MM.1S (cell line): ENCODE measurements around the gene HOXD4.

Experiments used
- DNase-seq: peaks from one replicate; pipeline ENCODE4 v3.0.0-alpha.2; 2015
- H2AFZ ChIP-seq: fragments of 300-600 bp; sonication (generic); 2 replicates; pipeline ENCODE4 v1.6.0; 2016; ENCODE audit warnings: antibody characterized with exemption, low read length
- H3F3A ChIP-seq: fragments of 300-600 bp; sonication (generic); 2 replicates; pipeline ENCODE4 v1.6.1; 2016; ENCODE audit warnings: mild to moderate bottlenecking, antibody characterized with exemption, low read length, moderate library complexity, mixed read lengths; ENCODE audit not compliant: insufficient read depth
- H3K27ac ChIP-seq: fragments of 300-600 bp; sonication (generic); 2 replicates; pipeline ENCODE4 v1.5.1; 2016; ENCODE audit warnings: mild to moderate bottlenecking, low read length
- H3K27me3 ChIP-seq: fragments of 300-600 bp; sonication (generic); replicated peaks from 2 replicates; pipeline ENCODE4 v1.6.0; 2016; ENCODE audit warnings: low read length; ENCODE audit not compliant: insufficient read depth
- H3K36me3 ChIP-seq: fragments of 300-600 bp; sonication (generic); replicated peaks from 2 replicates; pipeline ENCODE4 v1.6.1; 2016; ENCODE audit warnings: mild to moderate bottlenecking, low read length, mixed read lengths; ENCODE audit not compliant: insufficient read depth
- H3K4me1 ChIP-seq: fragments of 300-600 bp; sonication (generic); 2 replicates; pipeline ENCODE4 v1.6.1; 2016; ENCODE audit warnings: low read length, mixed read lengths
- H3K4me2 ChIP-seq: fragments of 300-600 bp; sonication (generic); 2 replicates; pipeline ENCODE4 v1.6.0; 2016; ENCODE audit warnings: low read depth, low read length
- H3K4me3 ChIP-seq: fragments of 300-600 bp; sonication (generic); 2 replicates; pipeline ENCODE4 v1.5.1; 2016; ENCODE audit warnings: low read length, mixed read lengths
- H3K79me2 ChIP-seq: fragments of 300-600 bp; sonication (generic); 2 replicates; pipeline ENCODE4 v1.6.1; 2016; ENCODE audit warnings: mixed run types, low read length, mixed read lengths
- H3K9ac ChIP-seq: fragments of 300-600 bp; sonication (generic); 2 replicates; pipeline ENCODE4 v1.6.1; 2016; ENCODE audit warnings: low read length, mixed read lengths
- H3K9me2 ChIP-seq: fragments of 300-600 bp; sonication (generic); replicated peaks from 2 replicates; pipeline ENCODE4 v1.6.1; 2016; ENCODE audit warnings: mild to moderate bottlenecking, low read length, mixed read lengths; ENCODE audit not compliant: insufficient read depth
- H3K9me3 ChIP-seq: fragments of 300-600 bp; sonication (generic); replicated peaks from 2 replicates; pipeline ENCODE4 v1.6.1; 2016; ENCODE audit warnings: mild to moderate bottlenecking, low read length, mixed read lengths; ENCODE audit not compliant: insufficient read depth
- H4K20me1 ChIP-seq: fragments of 300-600 bp; sonication (generic); 2 replicates; pipeline ENCODE4 v1.6.1; 2016; ENCODE audit warnings: mild to moderate bottlenecking, low read length, moderate library complexity, mixed read lengths; ENCODE audit not compliant: insufficient read depth
- EZH2 ChIP-seq: fragments of 300-600 bp; sonication (generic); optimal IDR thresholded peaks from 2 replicates; pipeline ENCODE3; 2017; ENCODE audit warnings: low read depth, mild to moderate bottlenecking, antibody characterized with exemption, low read length, mixed read lengths
- EZH2phosphoT487 ChIP-seq: fragments of 300-600 bp; sonication (generic); IDR thresholded peaks from 2 replicates; pipeline ENCODE4 v1.6.1; 2018; ENCODE audit warnings: antibody characterized with exemption, low read length
- TF ChIP-seq, protein P1 (sequence below): fragments of 300-600 bp; sonication (generic); IDR thresholded peaks from 2 replicates; pipeline ENCODE4 v1.5.1; 2016; ENCODE audit warnings: antibody characterized with exemption, low read length, mixed read lengths

The HOXD4 gene

GRCh38 chr2:176173567-176174381 is 22.4 kb downstream of the HOXD4 start:
- no peaks in the 10 kb centered on the region for H4K20me1 ChIP-seq
- no peak overlapping the region for H3K4me3 ChIP-seq
- no peak for DNase-seq
- H3K9me3 ChIP-seq: no peaks in the 10 kb centered on the region
- no peak overlapping the region for H3K27ac ChIP-seq
- no peaks in the 10 kb centered on the region for H3K36me3 ChIP-seq
- TF ChIP-seq EZH2 (no peak), EZH2phosphoT487 (no peak)
- TF ChIP-seq, protein P1, sequence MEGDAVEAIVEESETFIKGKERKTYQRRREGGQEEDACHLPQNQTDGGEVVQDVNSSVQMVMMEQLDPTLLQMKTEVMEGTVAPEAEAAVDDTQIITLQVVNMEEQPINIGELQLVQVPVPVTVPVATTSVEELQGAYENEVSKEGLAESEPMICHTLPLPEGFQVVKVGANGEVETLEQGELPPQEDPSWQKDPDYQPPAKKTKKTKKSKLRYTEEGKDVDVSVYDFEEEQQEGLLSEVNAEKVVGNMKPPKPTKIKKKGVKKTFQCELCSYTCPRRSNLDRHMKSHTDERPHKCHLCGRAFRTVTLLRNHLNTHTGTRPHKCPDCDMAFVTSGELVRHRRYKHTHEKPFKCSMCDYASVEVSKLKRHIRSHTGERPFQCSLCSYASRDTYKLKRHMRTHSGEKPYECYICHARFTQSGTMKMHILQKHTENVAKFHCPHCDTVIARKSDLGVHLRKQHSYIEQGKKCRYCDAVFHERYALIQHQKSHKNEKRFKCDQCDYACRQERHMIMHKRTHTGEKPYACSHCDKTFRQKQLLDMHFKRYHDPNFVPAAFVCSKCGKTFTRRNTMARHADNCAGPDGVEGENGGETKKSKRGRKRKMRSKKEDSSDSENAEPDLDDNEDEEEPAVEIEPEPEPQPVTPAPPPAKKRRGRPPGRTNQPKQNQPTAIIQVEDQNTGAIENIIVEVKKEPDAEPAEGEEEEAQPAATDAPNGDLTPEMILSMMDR: no peak
- no peaks in the 10 kb centered on the region for H3K79me2 ChIP-seq
- H3K4me1 ChIP-seq: no peaks in the 10 kb centered on the region
- H3F3A ChIP-seq: no peaks in the 10 kb centered on the region
- H3K4me2 ChIP-seq: no peak overlapping the region
- no peak overlapping the region for H2AFZ ChIP-seq
- H3K27me3 ChIP-seq: no peaks in the 10 kb centered on the region
- H3K9ac ChIP-seq: no peak overlapping the region
- no peaks in the 10 kb centered on the region for H3K9me2 ChIP-seq

GRCh38 chr2:176174382-176174823 is 23.1 kb downstream of the HOXD4 start:
- H3K4me1 ChIP-seq: no peaks in the 10 kb centered on the region
- H3K36me3 ChIP-seq: no peaks in the 10 kb centered on the region
- no peak for TF ChIP-seq EZH2phosphoT487
- TF ChIP-seq EZH2: no peak
- TF ChIP-seq, protein P1: no peak
- no peak overlapping the region for H3K9ac ChIP-seq
- no peak overlapping the region for H3K4me3 ChIP-seq
- H2AFZ ChIP-seq: no peak overlapping the region
- H3K27me3 ChIP-seq: no peaks in the 10 kb centered on the region
- no peaks in the 10 kb centered on the region for H4K20me1 ChIP-seq
- H3K9me3 ChIP-seq: no peaks in the 10 kb centered on the region
- H3K4me2 ChIP-seq: no peak overlapping the region
- no peaks in the 10 kb centered on the region for H3K9me2 ChIP-seq
- H3K79me2 ChIP-seq: no peaks in the 10 kb centered on the region
- H3F3A ChIP-seq: no peaks in the 10 kb centered on the region
- H3K27ac ChIP-seq: no peak overlapping the region
- DNase-seq: no peak

DNA sequence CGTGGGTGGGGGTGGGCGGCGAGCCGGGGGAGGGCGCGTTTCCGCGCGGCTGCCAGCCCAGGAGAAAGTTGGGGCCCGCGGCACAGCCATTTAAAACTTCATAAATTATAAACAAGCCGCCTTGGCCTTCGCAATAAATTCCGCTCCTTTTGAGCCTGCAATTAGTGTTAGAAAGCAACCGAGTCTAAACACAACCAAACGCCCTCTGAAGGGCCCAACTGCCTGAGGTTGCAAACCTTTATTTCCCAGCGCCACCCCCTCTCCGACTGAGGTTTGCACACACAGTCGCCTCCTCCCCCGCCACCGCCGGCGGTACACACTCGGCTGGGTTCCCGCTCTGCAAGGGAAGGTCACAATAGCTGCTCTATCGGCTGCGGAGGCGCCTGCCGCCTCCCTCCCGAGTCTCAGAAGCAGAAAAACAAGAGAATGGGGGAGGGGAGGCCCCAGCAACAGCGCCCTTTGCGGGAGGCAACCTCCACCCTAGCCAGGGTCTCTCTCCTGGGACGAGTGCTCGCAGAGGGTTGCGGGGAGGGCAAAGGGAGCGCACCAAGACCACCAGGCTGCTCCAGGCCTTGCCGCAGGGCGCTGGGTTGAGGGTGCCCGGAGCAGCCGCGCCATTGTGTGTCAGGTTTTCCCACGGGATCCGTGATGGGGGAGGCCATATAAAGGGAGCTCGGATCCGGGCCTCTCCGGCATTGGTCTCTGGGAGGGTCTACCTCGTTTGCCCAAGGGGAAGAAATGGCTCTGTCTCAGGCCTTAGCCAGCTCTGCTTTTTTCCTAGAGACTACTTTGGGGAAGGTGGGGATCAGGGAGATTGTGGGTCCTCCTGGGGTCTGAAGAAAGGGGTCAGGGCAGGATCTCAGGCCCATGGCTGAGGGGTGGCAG is 23.7 kb downstream of the HOXD4 start:
- no peaks in the 10 kb centered on the region for H3K9me2 ChIP-seq
- no peak overlapping the region for H3K9ac ChIP-seq
- no peak overlapping the region for H3K27ac ChIP-seq
- no peaks in the 10 kb centered on the region for H3K79me2 ChIP-seq
- no peaks in the 10 kb centered on the region for H3F3A ChIP-seq
- TF ChIP-seq, protein P1: no peak
- TF ChIP-seq EZH2phosphoT487 (no peak), EZH2 (no peak)
- H3K36me3 ChIP-seq: no peaks in the 10 kb centered on the region
- H4K20me1 ChIP-seq: no peaks in the 10 kb centered on the region
- no peak for DNase-seq
- no peak overlapping the region for H3K4me3 ChIP-seq
- no peaks in the 10 kb centered on the region for H3K9me3 ChIP-seq
- H3K4me2 ChIP-seq: no peak overlapping the region
- no peak overlapping the region for H2AFZ ChIP-seq
- no peaks in the 10 kb centered on the region for H3K27me3 ChIP-seq
- no peaks in the 10 kb centered on the region for H3K4me1 ChIP-seq
